Measurements from ENCODE around the gene GPR108. TPM values are rescaled to one million over a fixed set of nuclear protein-coding genes. Genes with fewer than 3 reads are reported as not detected.

Gene GPR108
- polyA plus RNA-seq, 1 donor (not counting 4 experiments of a cell fraction or from before 2014, with no cell fraction given) = 57.7 TPM

- H3K4me2 ChIP-seq (ENCODE audit: control insufficient read depth, extremely low read depth, insufficient read depth, low read depth, low read length) = no peak overlapping the region
- no peak for FAIRE-seq
- H3K9ac ChIP-seq (ENCODE audit: control insufficient read depth, extremely low read depth, insufficient read depth, low read length) = no peak overlapping the region
- H3K36me3 ChIP-seq (ENCODE audit: control insufficient read depth in 2 of 2, extremely low read depth in 1 of 2, insufficient read depth in 2 of 2, low read length in 2 of 2) = peaks cover 8 to 25% of the 10 kb centered on the region in 2 experiments
- H2AFZ ChIP-seq (ENCODE audit: control insufficient read depth, low read length) = no peak overlapping the region
- no peak overlapping the region for H3K27ac ChIP-seq (ENCODE audit: control insufficient read depth, insufficient read depth, low read length)
- DNase-seq (ENCODE audit: low read depth, low spot score) = no peak
- TF ChIP-seq CTCF (optimal IDR thresholded peaks at IDR 0.05 in 1 of 3, IDR thresholded peaks at IDR 0.05 in 1 of 3, conservative IDR thresholded peaks at IDR 0.05 in 1 of 3; ENCODE audit: extremely low read depth in 1 of 3, insufficient read depth in 2 of 3, low read length in 3 of 3) (no peak), EZH2 (IDR thresholded peaks at IDR 0.05; ENCODE audit: low read length) (no peak)
- H3K9me3 ChIP-seq (ENCODE audit: control insufficient read depth, low read depth, low read length) = no peaks in the 10 kb centered on the region
- no peak overlapping the region for H3K4me3 ChIP-seq (ENCODE audit: control insufficient read depth in 2 of 3, extremely low read depth in 1 of 3, insufficient read depth in 2 of 3, low read depth in 1 of 3, low read length in 3 of 3)
- no peaks in the 10 kb centered on the region for H4K20me1 ChIP-seq (ENCODE audit: control insufficient read depth, extremely low read depth, insufficient read depth, low read length)
- H3K9me1 ChIP-seq (ENCODE audit: control insufficient read depth, extremely low read depth, insufficient read depth, low read length) = no peaks in the 10 kb centered on the region
- peaks cover 9% of the 10 kb centered on the region for H3K79me2 ChIP-seq (ENCODE audit: control insufficient read depth, insufficient read depth, low read length)
- dilution Hi-C loops (cut with MboI; ENCODE audit: extremely low pct_ligation_motif_present, low sequenced_read_pairs) = no loop called here
- H3K27me3 ChIP-seq (ENCODE audit: control insufficient read depth, extremely low read depth, insufficient read depth, low read length) = no peaks in the 10 kb centered on the region
- peaks cover 9% of the 10 kb centered on the region for H3K4me1 ChIP-seq (ENCODE audit: control insufficient read depth, extremely low read depth, insufficient read depth, low read length)
Observed at GRCh38 chr19:6730941-6731670, 6.3 kb downstream of the GPR108 start.

GRCh38 chr19:6730153-6730804, 7.1 kb downstream of the GPR108 start:
- TF ChIP-seq CTCF (optimal IDR thresholded peaks at IDR 0.05 in 1 of 3, IDR thresholded peaks at IDR 0.05 in 1 of 3, conservative IDR thresholded peaks at IDR 0.05 in 1 of 3; ENCODE audit: extremely low read depth in 1 of 3, insufficient read depth in 2 of 3, low read length in 3 of 3) (no peak), EZH2 (IDR thresholded peaks at IDR 0.05; ENCODE audit: low read length) (no peak)
- Histone ChIP-seq H2AFZ (ENCODE audit: control insufficient read depth, low read length) (no peak overlapping the region), H3K4me2 (ENCODE audit: control insufficient read depth, extremely low read depth, insufficient read depth, low read depth, low read length) (no peak overlapping the region), H4K20me1 (ENCODE audit: control insufficient read depth, extremely low read depth, insufficient read depth, low read length) (no peaks in the 10 kb centered on the region), H3K9ac (ENCODE audit: control insufficient read depth, extremely low read depth, insufficient read depth, low read length) (no peak overlapping the region), H3K79me2 (ENCODE audit: control insufficient read depth, insufficient read depth, low read length) (peaks cover 2% of the 10 kb centered on the region), H3K4me1 (ENCODE audit: control insufficient read depth, extremely low read depth, insufficient read depth, low read length) (peaks cover 1% of the 10 kb centered on the region), H3K4me3 (ENCODE audit: control insufficient read depth in 2 of 3, extremely low read depth in 1 of 3, insufficient read depth in 2 of 3, low read depth in 1 of 3, low read length in 3 of 3) (no peak overlapping the region), H3K27me3 (ENCODE audit: control insufficient read depth, extremely low read depth, insufficient read depth, low read length) (no peaks in the 10 kb centered on the region), H3K36me3 (ENCODE audit: control insufficient read depth in 2 of 2, extremely low read depth in 1 of 2, insufficient read depth in 2 of 2, low read length in 2 of 2) (peaks cover 8 to 22% of the 10 kb centered on the region in 2 experiments), H3K9me3 (ENCODE audit: control insufficient read depth, low read depth, low read length) (no peaks in the 10 kb centered on the region), H3K27ac (ENCODE audit: control insufficient read depth, insufficient read depth, low read length) (no peak overlapping the region), H3K9me1 (ENCODE audit: control insufficient read depth, extremely low read depth, insufficient read depth, low read length) (no peaks in the 10 kb centered on the region)
- DNase-seq (ENCODE audit: low read depth, low spot score) (no peak), FAIRE-seq (no peak)
- dilution Hi-C loops (cut with MboI; ENCODE audit: extremely low pct_ligation_motif_present, low sequenced_read_pairs) = no loop called here

Data from keratinocyte (primary cell).